AG09309 (cell line): ENCODE results near the gene ASTN2.
"Not testable (repeated sequence)": the region's sequence is repeated elsewhere in the genome, so short reads cannot be mapped to it uniquely, and the experiment has no call there.

Experiments used
- DNase-seq: peaks from one replicate; pipeline ENCODE4 v3.0.0-alpha.2; 2010; ENCODE audit warnings: low read depth
- H3K4me3 ChIP-seq: 2 replicates; pipeline ENCODE4 v1.5.1; 2011; ENCODE audit warnings: mild to moderate bottlenecking, low read depth, low read length, moderate library complexity; ENCODE audit not compliant: control insufficient read depth
- CTCF ChIP-seq: IDR thresholded peaks from 2 replicates; pipeline ENCODE4 v1.5.1; 2011; ENCODE audit warnings: mild to moderate bottlenecking, low read depth, low read length, inconsistent platforms; ENCODE audit not compliant: insufficient read depth, control insufficient read depth; ENCODE audit errors: missing control alignments

ASTN2 gene

DNA sequence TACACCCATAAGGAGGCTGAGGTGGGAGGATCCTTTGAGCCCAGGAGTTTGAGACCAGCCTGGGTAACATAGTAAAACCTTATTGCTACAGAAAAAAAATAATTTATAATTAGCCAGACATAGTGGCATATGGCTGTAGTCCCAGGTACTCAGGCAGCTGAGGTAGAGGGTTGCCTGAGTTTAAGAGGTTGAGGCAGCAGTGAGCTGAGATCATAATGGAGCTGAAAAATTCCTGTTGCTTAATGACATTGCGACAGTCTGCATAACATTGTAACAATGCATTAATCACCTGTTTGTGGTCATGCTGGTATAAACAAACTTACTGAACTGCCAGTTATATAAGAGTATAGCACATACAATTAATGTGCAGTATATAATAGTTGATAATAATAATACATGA lies 513.6 kb downstream of the ASTN2 start:
- TF ChIP-seq CTCF: no peak
- H3K4me3 ChIP-seq: no peak overlapping the region
- no peak for DNase-seq

- no peak overlapping the region for H3K4me3 ChIP-seq
- no peak for TF ChIP-seq CTCF
- no peak for DNase-seq
Observed at GRCh38 chr9:116900543-116900942, 514.3 kb downstream of the ASTN2 start.

GRCh38 chr9:116900007-116900367 lies 514.9 kb downstream of the ASTN2 start:
- H3K4me3 ChIP-seq: no peak overlapping the region
- DNase-seq: no peak
- no peak for TF ChIP-seq CTCF

GRCh38 chr9:116899337-116900006 lies 515.4 kb downstream of the ASTN2 start:
- no peak for DNase-seq
- H3K4me3 ChIP-seq: no peak overlapping the region
- no peak for TF ChIP-seq CTCF

- DNase-seq, H3K4me3 ChIP-seq: not testable (repeated sequence)
Observed at GRCh38 chr9:116898131-116898530, 516.7 kb downstream of the ASTN2 start.

GRCh38 chr9:116897201-116897600 lies 517.7 kb downstream of the ASTN2 start:
- no peak overlapping the region for H3K4me3 ChIP-seq
- no peak for TF ChIP-seq CTCF
- DNase-seq: no peak

DNA sequence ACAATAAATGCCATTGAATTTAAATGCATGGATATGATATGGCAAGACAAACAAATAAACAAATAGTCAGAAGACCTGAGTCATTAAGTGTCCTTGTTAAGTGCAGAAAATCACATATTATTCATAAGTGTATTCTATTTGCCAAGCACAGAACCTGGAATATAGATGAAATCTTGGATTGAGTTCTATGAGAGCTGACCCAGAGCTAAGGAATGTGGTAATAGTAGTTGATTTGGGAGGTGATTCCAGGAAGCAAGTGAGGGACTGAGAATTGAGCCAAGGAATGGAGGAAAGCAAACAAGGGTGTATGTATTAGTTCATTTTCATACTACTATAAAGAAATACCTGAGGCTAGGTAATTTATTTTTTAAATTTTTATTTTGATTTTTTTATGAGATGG lies 518.9 kb downstream of the ASTN2 start:
- no peak for DNase-seq
- no peak for TF ChIP-seq CTCF

More for the DNA sequence above, 518.9 kb downstream of the ASTN2 start:
- H3K4me3 ChIP-seq: no peak overlapping the region
